Measurements from ENCODE around the gene C3orf80. TPM values are rescaled to one million over a fixed set of nuclear protein-coding genes. Genes with fewer than 3 reads are reported as not detected.

The C3orf80 gene
- total RNA-seq, 1 experiment from 2014 or later, result 2.4 TPM

DNA sequence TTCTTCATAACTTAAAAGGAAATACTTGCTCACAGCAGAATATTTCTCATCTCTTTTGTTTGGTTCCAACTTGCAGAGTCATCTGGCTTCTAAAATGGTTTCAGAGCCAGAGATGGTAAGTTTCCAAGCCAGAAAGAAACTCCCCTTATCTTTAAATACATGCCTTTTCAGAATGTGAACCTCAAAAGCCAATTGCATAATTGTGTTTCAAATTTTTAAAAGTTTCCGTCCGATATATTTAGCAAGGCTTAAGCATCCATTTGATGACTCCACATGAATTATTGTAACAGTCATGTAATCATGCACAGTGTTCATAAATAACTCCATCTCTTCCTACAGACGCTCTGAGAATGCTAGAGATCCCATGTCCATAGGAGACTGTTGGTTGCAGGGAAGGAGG lies 40.6 kb upstream of the C3orf80 start:
- CTCF ChIA-PET, result no interaction called here
- no TSS peak for BruUV-seq (replicated peaks)
- ATAC-seq, result no peak

More for the DNA sequence above, 40.6 kb upstream of the C3orf80 start:
- H3K4me1 ChIP-seq (ENCODE audit: control insufficient read depth in 1 of 2, insufficient read depth in 2 of 2, low read length in 2 of 2), result no peaks in the 10 kb centered on the region
- POLR2A ChIA-PET, result no interaction called here
- RAD21 ChIA-PET (ENCODE audit: low non-redundant PET in 1 of 2, low total read pairs in 2 of 2, uncharacterized antibody in 2 of 2, unreplicated experiment in 2 of 2), result no interaction called here
- H3K9me3 ChIP-seq (ENCODE audit: control insufficient read depth in 1 of 2, insufficient read depth in 1 of 2, low read depth in 1 of 2, low read length in 2 of 2), result no peaks in the 10 kb centered on the region
- intact Hi-C loops (cut with micrococcal nuclease), result no loop called here
- H3K36me3 ChIP-seq (ENCODE audit: control insufficient read depth in 1 of 2, insufficient read depth in 2 of 2, low read length in 2 of 2), result no peaks in the 10 kb centered on the region
- H3K9me2 ChIP-seq (ENCODE audit: insufficient read depth), result no peaks in the 10 kb centered on the region
- no peak overlapping the region for H3K9ac ChIP-seq (ENCODE audit: low read length)
- H3K27me3 ChIP-seq (ENCODE audit: insufficient read depth, low read length), result no peaks in the 10 kb centered on the region
- no peak overlapping the region for H2AFZ ChIP-seq (ENCODE audit: low read depth, low read length, poor library complexity, severe bottlenecking)
- DNase-seq (ENCODE audit: low read depth, low spot score), result no peak
- no peaks in the 10 kb centered on the region for H4K20me1 ChIP-seq (ENCODE audit: insufficient read depth)
- H3K27ac ChIP-seq (ENCODE audit: low read depth, low read length), result no peak overlapping the region
- no peak for TF ChIP-seq SIN3A (IDR thresholded peaks at IDR 0.05; ENCODE audit: low read depth)
- no peak for TF ChIP-seq ZFX (IDR thresholded peaks at IDR 0.05)
- TF ChIP-seq, protein P1, sequence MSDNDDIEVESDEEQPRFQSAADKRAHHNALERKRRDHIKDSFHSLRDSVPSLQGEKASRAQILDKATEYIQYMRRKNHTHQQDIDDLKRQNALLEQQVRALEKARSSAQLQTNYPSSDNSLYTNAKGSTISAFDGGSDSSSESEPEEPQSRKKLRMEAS (IDR thresholded peaks at IDR 0.05), result no peak
- TF ChIP-seq POLR2AphosphoS5 (IDR thresholded peaks at IDR 0.05; ENCODE audit: low read depth, low read length), result no peak
- TF ChIP-seq, protein P2, sequence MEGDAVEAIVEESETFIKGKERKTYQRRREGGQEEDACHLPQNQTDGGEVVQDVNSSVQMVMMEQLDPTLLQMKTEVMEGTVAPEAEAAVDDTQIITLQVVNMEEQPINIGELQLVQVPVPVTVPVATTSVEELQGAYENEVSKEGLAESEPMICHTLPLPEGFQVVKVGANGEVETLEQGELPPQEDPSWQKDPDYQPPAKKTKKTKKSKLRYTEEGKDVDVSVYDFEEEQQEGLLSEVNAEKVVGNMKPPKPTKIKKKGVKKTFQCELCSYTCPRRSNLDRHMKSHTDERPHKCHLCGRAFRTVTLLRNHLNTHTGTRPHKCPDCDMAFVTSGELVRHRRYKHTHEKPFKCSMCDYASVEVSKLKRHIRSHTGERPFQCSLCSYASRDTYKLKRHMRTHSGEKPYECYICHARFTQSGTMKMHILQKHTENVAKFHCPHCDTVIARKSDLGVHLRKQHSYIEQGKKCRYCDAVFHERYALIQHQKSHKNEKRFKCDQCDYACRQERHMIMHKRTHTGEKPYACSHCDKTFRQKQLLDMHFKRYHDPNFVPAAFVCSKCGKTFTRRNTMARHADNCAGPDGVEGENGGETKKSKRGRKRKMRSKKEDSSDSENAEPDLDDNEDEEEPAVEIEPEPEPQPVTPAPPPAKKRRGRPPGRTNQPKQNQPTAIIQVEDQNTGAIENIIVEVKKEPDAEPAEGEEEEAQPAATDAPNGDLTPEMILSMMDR (IDR thresholded peaks at IDR 0.05 in 2 of 3, conservative IDR thresholded peaks at IDR 0.05 in 1 of 3; ENCODE audit: borderline replicate concordance in 1 of 3, insufficient read depth in 1 of 3, low read depth in 2 of 3, low read length in 2 of 3), result no peak
- TF ChIP-seq RAD21 (IDR thresholded peaks at IDR 0.05; ENCODE audit: low read depth), result no peak
- TF ChIP-seq CEBPB (IDR thresholded peaks at IDR 0.05; ENCODE audit: low read depth), result no peak
- TF ChIP-seq YY1 (IDR thresholded peaks at IDR 0.05; ENCODE audit: extremely low read depth, insufficient replicate concordance, low read depth, low read length), result no peak
- TF ChIP-seq, protein P3, sequence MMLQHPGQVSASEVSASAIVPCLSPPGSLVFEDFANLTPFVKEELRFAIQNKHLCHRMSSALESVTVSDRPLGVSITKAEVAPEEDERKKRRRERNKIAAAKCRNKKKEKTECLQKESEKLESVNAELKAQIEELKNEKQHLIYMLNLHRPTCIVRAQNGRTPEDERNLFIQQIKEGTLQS (IDR thresholded peaks at IDR 0.05), result no peak
- no peak for TF ChIP-seq EZH2phosphoT487 (IDR thresholded peaks at IDR 0.05; ENCODE audit: borderline replicate concordance)
- TF ChIP-seq EGR1 (IDR thresholded peaks at IDR 0.05; ENCODE audit: low read depth), result no peak
- no peak for TF ChIP-seq EZH2 (IDR thresholded peaks at IDR 0.05)
- TF ChIP-seq POLR2A (IDR thresholded peaks at IDR 0.05; ENCODE audit: borderline replicate concordance, extremely low read depth, insufficient read depth, insufficient read length), result no peak
- no peak for TF ChIP-seq FOSL1 (IDR thresholded peaks at IDR 0.05; ENCODE audit: low read depth)
- H3K4me3 ChIP-seq (replicated peaks in 1 of 2; ENCODE audit: low read depth in 1 of 2, low read length in 2 of 2), result no peak overlapping the region
- no peaks in the 10 kb centered on the region for H3K79me2 ChIP-seq (ENCODE audit: insufficient read depth, low read length)
- H3K4me2 ChIP-seq (ENCODE audit: low read length), result no peak overlapping the region

Measured in HCT116 (cell line).